ENCODE measurements around the gene SCARB2.
A peak's percentile ranks its signal among the peaks of the same experiment; 100 is the strongest.

SCARB2 gene

GRCh38 chr4:76153356-76153755, 60.3 kb downstream of the SCARB2 start:
- no peak for TF ChIP-seq CTCF (IDR thresholded peaks at IDR 0.05)
- no peak for DNase-seq
- peaks cover 5% of the 10 kb centered on the region for H3K9me3 Mint-ChIP-seq

GRCh38 chr4:76148142-76148865, 65.3 kb downstream of the SCARB2 start, which contains the start of gene NUP54:
NUP54 (minus strand) TSS chr4:76148397; CDS start chr4:76148374, 23 bp downstream.
- DNase-seq: peak; percentile 94
- Mint-ChIP-seq H3K27me3 (ENCODE audit: low read depth, poor library complexity) (no peaks in the 10 kb centered on the region), H3K4me1 (peaks cover 43% of the 10 kb centered on the region), H3K36me3 (ENCODE audit: low read depth) (peaks cover 16% of the 10 kb centered on the region), H3K9me3 (no peaks in the 10 kb centered on the region), H3K27ac (peak within 1 kb of the TSS; percentile 80), H3K4me3 (peak within 1 kb of the TSS; percentile 98)
- TF ChIP-seq CTCF (IDR thresholded peaks at IDR 0.05): no peak

More at GRCh38 chr4:76153356-76153755, 60.3 kb downstream of the SCARB2 start:
- H3K4me3 Mint-ChIP-seq: no peak overlapping the region
- H3K27me3 Mint-ChIP-seq (ENCODE audit: low read depth, poor library complexity): peaks cover 2% of the 10 kb centered on the region
- H3K27ac Mint-ChIP-seq: no peak overlapping the region
- H3K4me1 Mint-ChIP-seq: peaks cover 23% of the 10 kb centered on the region
- H3K36me3 Mint-ChIP-seq (ENCODE audit: low read depth): peaks cover 10% of the 10 kb centered on the region

- peak overlapping the region; percentile 98 for H3K4me3 Mint-ChIP-seq
- H3K36me3 Mint-ChIP-seq (ENCODE audit: low read depth): peaks cover 22% of the 10 kb centered on the region
- TF ChIP-seq CTCF (IDR thresholded peaks at IDR 0.05): no peak
- H3K27me3 Mint-ChIP-seq (ENCODE audit: low read depth, poor library complexity): no peaks in the 10 kb centered on the region
- H3K4me1 Mint-ChIP-seq: peaks cover 43% of the 10 kb centered on the region
- peak; percentile 71 for DNase-seq
- no peaks in the 10 kb centered on the region for H3K9me3 Mint-ChIP-seq
- peak overlapping the region; percentile 80 for H3K27ac Mint-ChIP-seq
Measured at GRCh38 chr4:76147454-76148141, 66.0 kb downstream of the SCARB2 start.

- H3K4me1 Mint-ChIP-seq: peaks cover 32% of the 10 kb centered on the region
- H3K9me3 Mint-ChIP-seq: no peaks in the 10 kb centered on the region
- TF ChIP-seq CTCF (IDR thresholded peaks at IDR 0.05): no peak
- H3K4me3 Mint-ChIP-seq: no peak overlapping the region
- no peak for DNase-seq
- H3K27me3 Mint-ChIP-seq (ENCODE audit: low read depth, poor library complexity): no peaks in the 10 kb centered on the region
- no peak overlapping the region for H3K27ac Mint-ChIP-seq
- H3K36me3 Mint-ChIP-seq (ENCODE audit: low read depth): peaks cover 48% of the 10 kb centered on the region
Measured at GRCh38 chr4:76144546-76144945, 69.1 kb downstream of the SCARB2 start.

- H3K9me3 Mint-ChIP-seq: no peaks in the 10 kb centered on the region
- H3K4me3 Mint-ChIP-seq: no peak overlapping the region
- no peak overlapping the region for H3K27ac Mint-ChIP-seq
- peaks cover 6% of the 10 kb centered on the region for H3K4me1 Mint-ChIP-seq
- TF ChIP-seq CTCF (IDR thresholded peaks at IDR 0.05): no peak
- no peak for DNase-seq
- no peaks in the 10 kb centered on the region for H3K27me3 Mint-ChIP-seq (ENCODE audit: low read depth, poor library complexity)
- peaks cover 65% of the 10 kb centered on the region for H3K36me3 Mint-ChIP-seq (ENCODE audit: low read depth)
Measured at GRCh38 chr4:76141241-76141640, 72.4 kb downstream of the SCARB2 start.

All from nephron progenitor cell (in vitro differentiated cells).